GM18867 (cell line): ENCODE data around the gene MS4A12.
"Not testable (repeated sequence)": the region's sequence is repeated elsewhere in the genome, so short reads cannot be mapped to it uniquely, and the experiment has no call there.

Source experiments
- ATAC-seq: cut with Tn5 transposase; IDR thresholded peaks from one replicate; pipeline ENCODE4 v1.9.1; 2021; ENCODE audit warnings: mild to moderate bottlenecking, moderate library complexity; ENCODE audit not compliant: unreplicated experiment

Gene MS4A12

DNA sequence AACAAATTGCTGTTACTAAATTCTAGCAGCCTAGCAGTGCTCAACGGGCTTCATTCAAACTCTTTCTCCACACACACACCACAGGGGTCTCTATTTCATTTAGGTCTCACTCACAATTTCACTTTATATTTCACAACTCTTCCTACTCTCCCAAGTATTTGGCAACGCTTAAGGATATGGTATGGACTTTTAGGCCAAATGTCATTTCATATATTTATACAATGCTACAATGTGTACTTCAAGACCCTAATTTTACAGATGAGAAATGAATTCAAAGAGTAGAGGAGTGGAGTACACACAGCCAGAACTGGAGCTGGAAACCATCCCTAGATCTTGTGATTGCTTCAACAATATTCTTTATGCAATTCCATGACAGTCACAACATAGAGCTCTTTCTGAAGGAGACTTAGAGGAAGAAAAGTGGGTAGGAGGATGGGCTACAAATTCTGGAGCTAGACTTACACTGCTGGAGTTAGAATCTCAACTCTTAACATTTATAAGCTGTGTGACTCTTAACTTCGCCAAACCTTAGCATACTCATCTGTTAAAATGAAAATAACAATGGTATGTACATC lies 20.2 kb downstream of the MS4A12 start:
- no peak for ATAC-seq

- ATAC-seq, result no peak
These were observed 21.2 kb downstream of the MS4A12 start for GRCh38 chr11:60513496-60514460.

GRCh38 chr11:60515144-60515855 lies 22.7 kb downstream of the MS4A12 start, which contains the start of gene MS4A13:
TSS of gene MS4A13 (plus strand) at chr11:60515392. CDS start at chr11:60518084, 2,692 bp downstream.
- no peak for ATAC-seq

GRCh38 chr11:60528465-60528864 lies 35.9 kb downstream of the MS4A12 start:
- no peak for ATAC-seq

DNA sequence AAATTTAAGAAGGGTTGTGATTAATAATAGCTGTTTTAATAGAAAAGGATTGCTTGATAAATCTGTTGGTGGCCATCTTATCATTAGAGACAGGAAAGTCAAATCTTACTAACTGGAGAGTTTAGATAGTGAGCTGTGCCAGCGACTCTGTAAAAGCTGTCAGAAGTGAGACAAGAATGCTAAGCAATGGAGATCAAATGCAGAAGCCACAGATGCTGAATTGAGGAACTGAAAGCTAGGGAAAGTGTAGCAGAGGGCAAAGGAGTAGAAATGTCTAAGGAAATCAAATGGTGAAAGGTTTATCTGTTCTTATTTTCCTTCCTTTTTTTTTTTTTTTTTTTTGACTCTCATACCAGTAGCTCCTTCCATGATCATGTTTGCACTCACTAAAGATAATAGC lies 36.4 kb downstream of the MS4A12 start:
- peak; percentile 73 for ATAC-seq

DNA sequence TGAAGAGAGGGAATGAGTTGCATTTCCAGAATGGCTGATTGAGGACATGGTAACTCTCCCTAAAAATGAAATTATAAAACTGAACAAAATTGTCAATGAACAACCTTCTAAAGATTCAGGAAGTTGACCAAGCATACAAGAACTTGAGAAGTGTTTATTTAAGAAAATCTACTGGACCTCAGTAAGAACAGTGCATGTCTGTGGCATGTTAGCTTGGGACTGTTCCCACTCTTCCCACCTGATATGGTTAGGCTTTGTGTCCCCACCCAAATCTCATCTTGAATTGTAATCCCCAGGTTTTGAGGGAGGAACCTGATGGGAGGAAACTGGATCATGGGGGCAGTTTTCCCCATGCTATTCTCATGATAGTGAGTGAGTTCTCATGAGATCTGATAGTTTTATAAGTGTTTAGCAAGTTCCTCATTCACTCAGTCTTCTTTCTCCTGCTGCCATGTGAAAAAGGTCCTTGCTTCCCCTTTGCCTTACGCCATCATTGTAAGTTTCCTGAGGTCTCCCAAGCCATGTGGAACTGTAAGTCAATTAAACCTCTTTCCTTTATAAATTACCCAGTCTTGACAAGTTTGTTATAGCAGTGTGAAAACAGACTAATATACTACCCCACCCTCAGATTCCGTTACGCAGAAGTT lies 38.0 kb downstream of the MS4A12 start:
- no peak for ATAC-seq

DNA sequence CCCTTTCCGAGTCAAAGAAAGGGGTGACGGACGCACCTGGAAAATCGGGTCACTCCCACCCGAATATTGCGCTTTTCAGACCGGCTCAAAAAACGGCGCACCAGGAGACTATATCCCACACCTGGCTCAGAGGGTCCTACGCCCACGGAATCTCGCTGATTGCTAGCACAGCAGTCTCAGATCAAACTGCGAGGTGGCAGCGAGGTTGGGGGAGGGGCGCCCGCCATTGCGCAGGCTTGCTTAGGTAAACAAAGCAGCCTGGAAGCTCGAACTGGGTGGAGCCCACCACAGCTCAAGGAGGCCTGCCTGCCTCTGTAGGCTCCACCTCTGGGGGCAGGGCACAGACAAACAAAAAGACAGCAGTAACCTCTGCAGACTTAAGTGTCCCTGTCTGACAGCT lies 39.8 kb downstream of the MS4A12 start:
- not testable (repeated sequence) for ATAC-seq

GRCh38 chr11:60538627-60539026 lies 46.0 kb downstream of the MS4A12 start:
- not testable (repeated sequence) for ATAC-seq

DNA sequence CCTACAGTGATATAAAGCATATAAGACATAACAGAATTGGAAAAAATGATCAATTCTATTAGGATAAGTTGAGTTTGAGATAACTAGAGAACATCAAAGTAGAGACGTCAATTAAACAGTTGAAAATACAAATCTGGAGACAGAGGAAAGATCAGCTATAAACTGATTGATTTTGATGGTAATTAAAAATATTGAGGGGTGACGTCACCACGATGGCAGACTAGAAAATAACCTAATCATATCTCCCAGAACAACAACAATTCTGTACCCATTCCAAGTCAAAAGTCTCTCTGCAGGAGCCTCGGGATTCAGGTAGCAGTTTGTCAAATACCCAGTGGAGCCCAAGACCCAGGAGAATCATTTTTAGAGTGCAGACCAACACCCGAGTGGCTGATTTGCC lies 51.5 kb downstream of the MS4A12 start:
- no peak for ATAC-seq
